Caco-2 (cell line): Measurements from ENCODE around the gene SLC4A3. TPM values are rescaled to one million over a fixed set of nuclear protein-coding genes. Genes with fewer than 3 reads are reported as not detected.

Experiments used
- BruUV-seq: library from RNA; stranded (reverse); fragments of 400-500 nt; replicated peaks from 2 replicates; lab custom pipeline; 2021; lab: Mats Ljungman, UMichigan
- CTCF ChIA-PET: fragments of 300-600 bp; sonication (Branson Sonifier 250); formaldehyde crosslinking; loops from one replicate; lab custom pipeline; 2022; ENCODE audit warnings: antibody characterized with exemption; lab: Charles Lee
- POLR2A ChIA-PET: fragments of 300-600 bp; sonication (Branson Sonifier 250); formaldehyde crosslinking; loops from one replicate; lab custom pipeline; 2022; ENCODE audit warnings: antibody characterized with exemption; lab: Charles Lee
- DNase-seq, 2 experiments: peaks; one replicate each; pipeline versions ENCODE4 v3.0.0 to v3.0.0-alpha.2; 2020 to 2022
- H3K27me3 ChIP-seq: replicated peaks from 2 replicates; pipeline ENCODE4 v1.6.0; 2011; ENCODE audit warnings: low read length; ENCODE audit not compliant: control insufficient read depth, insufficient read depth
- H3K36me3 ChIP-seq: 2 replicates; pipeline ENCODE4 v1.5.1; 2011; ENCODE audit warnings: low read length; ENCODE audit not compliant: control insufficient read depth, insufficient read depth
- H3K4me1 ChIP-seq: fragments of 250-450 bp; sonication (Bioruptor Pico); 2 replicates; pipeline ENCODE4 v1.5.1; 2020; ENCODE audit warnings: mild to moderate bottlenecking
- H3K4me3 ChIP-seq: 2 replicates; pipeline ENCODE4 v1.5.1; 2011; ENCODE audit warnings: low read depth, mild to moderate bottlenecking, control low read depth, low read length
- H3K9me3 ChIP-seq: fragments of 250-450 bp; sonication (Bioruptor Pico); 2 replicates; pipeline ENCODE4 v1.5.1; 2020; ENCODE audit warnings: mild to moderate bottlenecking, moderate library complexity
- H3K27ac Mint-ChIP-seq: one replicate; pipeline ENCODE4 v1.8.0; 2022; ENCODE audit warnings: mixed read lengths; ENCODE audit not compliant: unreplicated experiment
- H3K27me3 Mint-ChIP-seq: one replicate; pipeline ENCODE4 v1.8.0; 2022; ENCODE audit warnings: mixed read lengths; ENCODE audit not compliant: insufficient read depth, unreplicated experiment
- H3K36me3 Mint-ChIP-seq: one replicate; pipeline ENCODE4 v1.8.0; 2022; ENCODE audit warnings: mild to moderate bottlenecking, mixed read lengths; ENCODE audit not compliant: insufficient read depth, unreplicated experiment
- H3K4me1 Mint-ChIP-seq: one replicate; pipeline ENCODE4 v1.8.0; 2022; ENCODE audit warnings: low read depth, mixed read lengths; ENCODE audit not compliant: unreplicated experiment
- H3K4me3 Mint-ChIP-seq: one replicate; pipeline ENCODE4 v1.8.0; 2022; ENCODE audit warnings: mild to moderate bottlenecking, moderate library complexity, mixed read lengths; ENCODE audit not compliant: unreplicated experiment
- H3K9me3 Mint-ChIP-seq: one replicate; pipeline ENCODE4 v1.8.0; 2022; ENCODE audit warnings: mixed read lengths; ENCODE audit not compliant: unreplicated experiment
- intact Hi-C: fragments of 100-400 bp; cut with micrococcal nuclease; formaldehyde crosslinking; loops from one replicate; pipeline ENCODE4 v1.10.0; 2022; ENCODE audit not compliant: unreplicated experiment
- total RNA-seq: library from RNA; stranded (reverse); gene quantifications from 2 replicates; pipeline ENCODE4 v1.2.3, GENCODE V29; 2022
- TF ChIP-seq, protein P1 (sequence below), 2 experiments: fragments of 200-600 bp in 1 of 2; IDR thresholded peaks; 1 replicate in 1 of 2; 2 replicates in 1 of 2; pipeline versions ENCODE4 v1.5.1 to v1.8.0; 2011 to 2022; ENCODE audit warnings: antibody characterized with exemption in 1 of 2, control low read depth in 1 of 2, inconsistent platforms in 1 of 2, low read depth in 1 of 2, low read length in 1 of 2, mild to moderate bottlenecking in 1 of 2, moderate library complexity in 1 of 2; ENCODE audit not compliant: insufficient read depth in 1 of 2, severe bottlenecking in 1 of 2, unreplicated experiment in 1 of 2

SLC4A3 gene
- total RNA-seq, 1 experiment from 2014 or later, result 6.2 TPM

DNA sequence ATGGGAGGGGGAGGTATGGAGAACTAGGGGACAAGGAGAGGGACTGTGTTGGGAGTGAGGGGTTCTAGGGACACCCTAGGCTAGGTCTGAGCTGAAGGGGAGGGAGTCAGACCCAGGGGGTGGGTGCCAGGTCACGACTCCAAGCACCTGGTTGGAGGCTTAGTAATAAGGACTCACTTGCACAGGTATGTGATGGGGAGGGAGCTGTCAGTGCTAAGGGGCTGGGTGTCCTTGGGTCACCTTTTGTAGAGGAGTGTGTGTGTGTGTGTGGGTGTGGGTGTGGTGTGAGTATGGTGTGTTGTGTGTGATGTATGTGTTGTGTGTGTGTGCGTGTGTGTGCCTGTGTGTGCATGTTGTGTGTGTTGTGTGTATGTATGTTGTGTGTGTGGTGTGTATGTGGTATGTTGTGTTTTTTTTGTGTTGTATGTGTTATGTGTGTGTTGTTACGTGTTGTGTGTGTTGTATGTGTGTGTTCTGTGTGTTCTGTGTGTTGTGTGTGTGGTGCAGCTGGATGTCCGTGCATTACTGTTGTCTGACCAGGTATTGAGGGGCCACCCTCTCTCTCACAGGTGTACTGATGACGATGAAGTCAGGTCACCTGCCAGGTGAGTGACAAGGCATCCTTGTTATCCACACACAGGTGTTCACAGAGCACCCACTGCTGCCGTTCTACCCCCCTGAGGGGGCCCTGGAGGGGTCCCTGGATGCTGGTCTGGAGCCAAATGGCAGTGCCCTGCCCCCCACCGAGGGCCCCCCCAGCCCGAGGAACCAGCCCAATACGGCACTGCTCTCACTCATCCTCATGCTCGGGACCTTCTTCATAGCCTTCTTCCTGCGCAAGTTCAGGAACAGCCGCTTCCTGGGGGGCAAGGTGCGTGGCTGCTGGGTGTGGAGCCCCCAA lies 9.8 kb downstream of the SLC4A3 start:
- no TSS peak for BruUV-seq
- CTCF ChIA-PET, result no interaction called here
- H3K4me3 ChIP-seq, result no peak overlapping the region

DNA sequence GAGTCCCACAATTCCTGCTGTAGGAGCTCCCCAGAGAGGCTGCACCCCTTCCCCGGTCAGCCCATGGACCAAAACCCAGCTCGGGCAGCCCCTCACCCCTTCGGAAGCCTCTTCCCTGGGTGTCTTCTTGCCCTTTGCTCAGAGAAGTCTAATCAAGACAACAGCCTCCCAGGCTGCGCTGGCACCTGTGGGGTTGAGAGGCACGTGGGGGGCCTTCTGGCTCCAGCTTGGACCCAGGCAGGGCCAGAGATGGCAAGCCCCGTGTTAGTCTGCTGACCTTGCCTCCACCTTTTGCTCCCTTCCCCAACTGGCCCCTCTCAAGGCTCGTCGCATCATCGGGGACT lies 10.4 kb downstream of the SLC4A3 start:
- no peak for DNase-seq
- Histone ChIP-seq H3K27me3 (no peaks in the 10 kb centered on the region), H3K36me3 (no peaks in the 10 kb centered on the region), H3K4me3 (no peak overlapping the region), H3K9me3 (no peaks in the 10 kb centered on the region), H3K4me1 (peaks cover 9% of the 10 kb centered on the region)
- Mint-ChIP-seq H3K27ac (no peak overlapping the region), H3K9me3 (no peaks in the 10 kb centered on the region), H3K27me3 (no peaks in the 10 kb centered on the region), H3K4me1 (no peaks in the 10 kb centered on the region), H3K36me3 (no peaks in the 10 kb centered on the region), H3K4me3 (no peak overlapping the region)
- TF ChIP-seq, protein P1, sequence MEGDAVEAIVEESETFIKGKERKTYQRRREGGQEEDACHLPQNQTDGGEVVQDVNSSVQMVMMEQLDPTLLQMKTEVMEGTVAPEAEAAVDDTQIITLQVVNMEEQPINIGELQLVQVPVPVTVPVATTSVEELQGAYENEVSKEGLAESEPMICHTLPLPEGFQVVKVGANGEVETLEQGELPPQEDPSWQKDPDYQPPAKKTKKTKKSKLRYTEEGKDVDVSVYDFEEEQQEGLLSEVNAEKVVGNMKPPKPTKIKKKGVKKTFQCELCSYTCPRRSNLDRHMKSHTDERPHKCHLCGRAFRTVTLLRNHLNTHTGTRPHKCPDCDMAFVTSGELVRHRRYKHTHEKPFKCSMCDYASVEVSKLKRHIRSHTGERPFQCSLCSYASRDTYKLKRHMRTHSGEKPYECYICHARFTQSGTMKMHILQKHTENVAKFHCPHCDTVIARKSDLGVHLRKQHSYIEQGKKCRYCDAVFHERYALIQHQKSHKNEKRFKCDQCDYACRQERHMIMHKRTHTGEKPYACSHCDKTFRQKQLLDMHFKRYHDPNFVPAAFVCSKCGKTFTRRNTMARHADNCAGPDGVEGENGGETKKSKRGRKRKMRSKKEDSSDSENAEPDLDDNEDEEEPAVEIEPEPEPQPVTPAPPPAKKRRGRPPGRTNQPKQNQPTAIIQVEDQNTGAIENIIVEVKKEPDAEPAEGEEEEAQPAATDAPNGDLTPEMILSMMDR (IDR thresholded peaks at IDR 0.05; ENCODE audit: insufficient read depth in 1 of 2, low read depth in 1 of 2, low read length in 1 of 2, severe bottlenecking in 1 of 2, unreplicated experiment in 1 of 2), result no peak
- no TSS peak for BruUV-seq
- POLR2A ChIA-PET, result no interaction called here
- intact Hi-C loops, result no loop called here
- CTCF ChIA-PET, result no interaction called here

More for the DNA sequence above, 9.8 kb downstream of the SLC4A3 start:
- Mint-ChIP-seq H3K4me1 (no peaks in the 10 kb centered on the region), H3K27me3 (no peaks in the 10 kb centered on the region), H3K9me3 (no peaks in the 10 kb centered on the region), H3K27ac (no peak overlapping the region), H3K4me3 (no peak overlapping the region), H3K36me3 (no peaks in the 10 kb centered on the region)
- TF ChIP-seq, protein P1 (IDR thresholded peaks at IDR 0.05; ENCODE audit: insufficient read depth in 1 of 2, low read depth in 1 of 2, low read length in 1 of 2, severe bottlenecking in 1 of 2, unreplicated experiment in 1 of 2), result no peak
- POLR2A ChIA-PET, result no interaction called here
- H3K9me3 ChIP-seq, result no peaks in the 10 kb centered on the region
- no peaks in the 10 kb centered on the region for H3K27me3 ChIP-seq
- DNase-seq, result no peak
- no peaks in the 10 kb centered on the region for H3K36me3 ChIP-seq
- H3K4me1 ChIP-seq, result peaks cover 6% of the 10 kb centered on the region; the same call in 1 of the 2 replicates
- intact Hi-C loops, result no loop called here

DNA sequence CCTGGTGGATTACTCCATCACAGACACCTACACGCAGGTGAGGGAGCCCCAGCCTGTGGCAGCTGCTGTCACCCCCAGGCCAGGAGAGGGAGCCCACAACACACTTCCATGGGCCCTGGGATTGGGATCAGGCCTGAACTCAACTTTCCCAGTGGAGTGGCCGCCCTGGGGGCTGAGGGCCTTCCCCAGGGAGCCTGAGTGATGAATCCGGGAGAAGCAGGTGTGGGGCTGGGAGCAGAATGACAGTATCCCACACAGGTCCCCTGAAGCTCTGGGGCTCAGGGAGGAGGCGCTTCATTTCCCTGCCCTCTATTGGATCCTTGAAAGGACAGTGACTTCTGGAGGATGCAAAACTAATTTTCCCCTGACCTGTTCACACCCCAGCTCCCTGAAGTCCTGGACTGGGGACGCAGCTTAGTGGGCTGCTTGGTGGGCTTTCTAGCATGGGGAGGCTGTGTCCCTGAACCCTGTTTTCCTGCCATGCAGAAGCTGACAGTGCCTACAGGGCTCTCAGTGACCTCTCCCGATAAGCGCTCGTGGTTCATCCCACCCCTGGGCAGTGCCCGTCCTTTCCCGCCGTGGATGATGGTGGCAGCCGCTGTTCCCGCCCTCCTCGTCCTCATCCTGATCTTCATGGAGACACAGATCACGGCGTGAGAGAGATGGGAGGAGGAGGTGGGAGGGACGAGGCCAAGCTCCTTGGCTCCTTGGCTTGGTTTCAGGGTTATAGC lies 11.0 kb downstream of the SLC4A3 start:
- intact Hi-C loops, result no loop called here
- BruUV-seq, result no TSS peak
- Mint-ChIP-seq H3K9me3 (no peaks in the 10 kb centered on the region), H3K36me3 (no peaks in the 10 kb centered on the region), H3K4me3 (no peak overlapping the region), H3K27me3 (no peaks in the 10 kb centered on the region), H3K4me1 (no peaks in the 10 kb centered on the region), H3K27ac (no peak overlapping the region)
- CTCF ChIA-PET, result no interaction called here
- H3K27me3 ChIP-seq, result no peaks in the 10 kb centered on the region
- no peak overlapping the region for H3K4me3 ChIP-seq
- no peaks in the 10 kb centered on the region for H3K9me3 ChIP-seq
- POLR2A ChIA-PET, result no interaction called here
- DNase-seq, result peak; percentile 50 to 64
- H3K36me3 ChIP-seq, result no peaks in the 10 kb centered on the region
- TF ChIP-seq, protein P1 (IDR thresholded peaks at IDR 0.05; ENCODE audit: insufficient read depth in 1 of 2, low read depth in 1 of 2, low read length in 1 of 2, severe bottlenecking in 1 of 2, unreplicated experiment in 1 of 2), result peak; percentile 30 to 41
- H3K4me1 ChIP-seq, result peaks cover 15% of the 10 kb centered on the region
